HG03460 (cell line): ENCODE data around the gene SRPK2.
"Not testable (repeated sequence)": the region's sequence is repeated elsewhere in the genome, so short reads cannot be mapped to it uniquely, and the experiment has no call there.

Source experiments
- ATAC-seq: cut with Tn5 transposase; IDR thresholded peaks from one replicate; pipeline ENCODE4 v1.9.1; 2021; ENCODE audit not compliant: unreplicated experiment

The SRPK2 gene

DNA sequence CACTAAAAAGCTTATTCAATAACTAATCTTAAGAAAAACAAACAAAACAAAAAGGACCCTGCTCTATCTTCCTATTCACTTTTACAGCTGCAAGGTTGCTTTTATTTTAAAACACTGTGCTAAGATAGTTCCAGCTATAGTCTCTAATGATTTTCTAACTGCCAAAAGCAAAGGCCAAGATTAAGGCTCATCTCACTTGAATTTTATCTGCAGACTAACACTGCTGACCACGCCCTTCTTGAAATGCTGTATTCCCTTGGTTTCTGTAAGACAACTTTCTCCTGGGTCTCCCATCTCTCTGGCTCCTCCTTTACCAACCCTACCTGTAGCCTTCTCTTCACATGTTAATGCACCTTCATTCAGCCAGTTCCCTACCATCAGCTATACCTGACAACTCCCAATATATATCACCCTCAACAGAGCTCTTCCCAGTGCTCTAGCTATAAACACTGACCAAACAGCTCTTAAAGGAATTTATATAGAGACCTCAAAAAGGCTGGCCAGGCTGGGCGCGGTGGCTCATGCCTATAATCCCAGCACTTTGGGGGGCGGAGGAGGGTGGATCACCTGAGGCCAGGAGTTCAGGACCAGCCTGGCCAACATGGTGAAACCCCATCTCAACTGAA, 11.7 kb downstream of the SRPK2 start:
- ATAC-seq = no peak

- ATAC-seq = no peak
Observed at GRCh38 chr7:105369944-105370343, 18.8 kb downstream of the SRPK2 start.

DNA sequence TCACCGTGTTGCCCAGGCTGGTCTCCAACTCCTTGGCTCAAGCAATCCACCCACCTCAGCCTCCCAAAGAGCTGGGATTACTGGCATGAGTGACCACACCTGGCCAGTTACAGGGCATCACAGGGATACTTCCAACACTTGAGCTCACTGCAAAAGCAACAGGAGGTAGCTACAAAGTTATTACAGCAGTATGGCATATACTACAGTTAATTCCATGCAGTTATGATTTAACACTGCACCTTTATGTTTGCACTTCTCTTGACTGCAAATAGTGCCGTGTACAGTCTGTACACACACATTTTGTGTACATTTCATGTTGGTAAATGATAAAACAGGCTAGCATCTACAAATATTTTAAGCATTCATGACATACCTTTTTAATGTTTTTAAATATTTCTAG, 21.3 kb downstream of the SRPK2 start:
- ATAC-seq = no peak

DNA sequence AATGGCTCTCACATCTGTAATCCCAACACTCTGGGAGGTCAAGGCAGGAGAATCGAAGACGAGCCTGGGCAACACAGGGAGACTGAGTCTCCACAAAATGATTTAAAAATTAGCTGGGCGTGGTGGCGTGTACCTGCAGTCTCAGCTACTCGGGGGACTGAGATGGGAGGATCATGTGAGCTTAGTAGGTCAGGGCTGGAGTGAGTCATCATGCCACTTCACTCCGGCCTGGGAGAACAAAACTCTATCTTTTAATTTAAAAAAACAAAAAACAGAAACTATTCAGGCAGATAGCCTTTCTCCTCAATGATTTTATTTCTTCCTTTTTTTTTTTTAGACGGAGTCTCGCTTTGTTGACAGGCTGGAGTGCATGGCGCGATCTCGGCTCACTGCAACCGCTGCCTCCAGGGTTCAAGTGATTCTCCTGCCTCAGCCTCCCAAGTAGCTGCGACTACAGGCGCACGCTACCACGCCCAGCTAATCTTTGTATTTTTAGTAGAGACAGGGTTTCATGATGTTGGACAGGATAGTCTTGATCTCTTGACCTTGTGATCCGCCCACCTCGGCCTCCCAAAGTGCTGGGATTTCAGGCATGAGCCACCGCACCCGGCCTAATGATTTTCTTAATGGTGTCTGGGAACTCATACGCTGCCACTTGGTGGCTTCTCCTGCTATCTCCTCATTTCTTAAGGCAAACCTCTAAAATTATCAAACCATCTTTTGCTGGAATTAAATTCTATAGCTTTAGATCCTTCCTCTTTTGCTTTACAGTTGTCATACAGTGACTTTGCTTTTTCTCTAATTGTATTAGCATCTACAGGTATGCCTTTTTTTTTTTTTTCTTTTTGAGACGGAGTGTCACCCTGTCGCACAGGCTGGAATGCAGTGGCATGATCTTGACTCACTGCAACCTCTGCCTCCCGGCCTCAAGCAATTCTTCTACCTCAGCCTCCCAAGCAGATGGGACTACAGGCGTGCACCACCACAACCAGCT, 22.9 kb downstream of the SRPK2 start:
- ATAC-seq = no peak

GRCh38 chr7:105364684-105365083, 24.0 kb downstream of the SRPK2 start:
- ATAC-seq = no peak

- ATAC-seq = not testable (repeated sequence)
Observed at GRCh38 chr7:105363657-105364056, 25.1 kb downstream of the SRPK2 start.

DNA sequence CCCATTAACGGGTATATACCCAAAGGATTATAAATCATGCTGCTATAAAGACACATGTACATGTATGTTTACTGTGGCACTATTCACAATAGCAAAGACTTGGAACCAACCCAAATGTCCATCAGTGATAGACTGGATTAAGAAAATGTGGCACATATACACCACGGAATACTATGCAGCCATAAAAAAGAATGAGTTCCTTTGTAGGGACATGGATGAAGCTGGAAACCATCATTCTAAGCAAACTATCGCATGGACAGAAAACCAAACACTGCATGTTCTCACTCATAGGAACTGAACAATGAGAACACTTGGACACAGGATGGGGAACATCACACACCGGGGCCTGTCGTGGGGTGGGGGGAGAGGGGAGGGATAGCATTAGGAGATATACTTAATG, 26.0 kb downstream of the SRPK2 start:
- ATAC-seq = not testable (repeated sequence)

DNA sequence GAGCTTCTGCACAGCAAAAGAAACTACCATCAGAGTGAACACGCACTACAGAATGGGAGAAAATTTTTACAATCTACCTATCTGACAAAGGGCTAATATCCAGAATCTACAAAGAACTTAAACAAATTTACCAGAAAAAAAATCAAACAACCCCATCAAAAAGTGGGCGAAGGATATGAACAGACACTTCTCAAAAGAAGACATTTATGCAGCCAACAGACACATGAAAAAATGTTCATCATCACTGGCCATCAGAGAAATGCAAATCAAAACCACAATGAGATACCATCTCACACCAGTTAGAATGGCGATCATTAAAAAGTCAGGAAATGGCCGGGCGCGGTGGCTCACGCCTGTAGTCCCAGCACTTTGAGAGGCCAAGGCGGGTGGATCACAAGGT, 26.7 kb downstream of the SRPK2 start:
- ATAC-seq = not testable (repeated sequence)

GRCh38 chr7:105360149-105360548, 28.6 kb downstream of the SRPK2 start:
- not testable (repeated sequence) for ATAC-seq

GRCh38 chr7:105355701-105356100, 33.0 kb downstream of the SRPK2 start:
- ATAC-seq = no peak

DNA sequence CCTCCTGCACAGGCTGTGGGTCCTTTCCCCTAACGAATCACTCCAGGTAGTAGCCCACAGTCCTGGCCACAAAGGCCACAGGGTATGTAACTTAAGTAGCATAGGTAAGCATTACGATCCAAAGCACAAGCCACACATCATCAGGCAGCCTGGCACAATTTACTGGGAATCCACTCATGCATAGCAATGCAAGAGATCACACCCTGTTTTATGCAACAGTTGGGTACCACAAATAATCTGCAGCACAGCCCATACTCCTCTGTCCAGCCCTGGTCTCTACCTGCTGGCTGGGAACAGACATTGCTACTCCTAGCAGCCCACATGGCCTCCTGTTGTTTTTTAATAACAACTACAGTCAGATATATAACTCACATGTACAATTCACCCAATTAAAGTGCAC, 34.3 kb downstream of the SRPK2 start:
- ATAC-seq = no peak

DNA sequence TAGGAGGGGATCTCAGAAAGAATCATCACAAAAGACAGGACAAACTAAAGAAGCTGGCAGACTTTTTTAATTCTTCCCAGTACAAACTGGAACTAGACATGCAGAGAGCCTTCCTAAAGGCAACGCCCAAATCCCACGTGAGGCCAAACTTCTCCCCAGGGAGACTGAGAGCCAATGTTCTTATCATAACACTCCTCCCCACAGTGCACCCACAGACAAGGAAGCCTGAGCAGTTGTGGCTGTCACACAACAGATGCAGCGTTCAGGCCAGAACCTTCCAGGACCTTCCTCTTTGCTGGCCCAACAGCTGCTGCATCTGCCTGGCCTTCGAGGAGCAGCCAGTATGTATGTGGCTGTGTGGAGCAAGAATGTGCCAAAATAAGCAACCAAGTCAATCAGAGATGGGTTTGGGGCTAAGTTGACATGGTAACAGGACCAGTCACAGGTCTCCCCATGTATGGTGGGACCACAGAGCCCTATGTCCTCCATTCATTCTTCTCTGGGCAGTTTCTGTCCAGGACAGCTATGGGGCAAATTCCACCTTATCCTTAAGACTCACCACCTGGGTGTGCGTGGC, 34.9 kb downstream of the SRPK2 start:
- ATAC-seq = peak; percentile 36

DNA sequence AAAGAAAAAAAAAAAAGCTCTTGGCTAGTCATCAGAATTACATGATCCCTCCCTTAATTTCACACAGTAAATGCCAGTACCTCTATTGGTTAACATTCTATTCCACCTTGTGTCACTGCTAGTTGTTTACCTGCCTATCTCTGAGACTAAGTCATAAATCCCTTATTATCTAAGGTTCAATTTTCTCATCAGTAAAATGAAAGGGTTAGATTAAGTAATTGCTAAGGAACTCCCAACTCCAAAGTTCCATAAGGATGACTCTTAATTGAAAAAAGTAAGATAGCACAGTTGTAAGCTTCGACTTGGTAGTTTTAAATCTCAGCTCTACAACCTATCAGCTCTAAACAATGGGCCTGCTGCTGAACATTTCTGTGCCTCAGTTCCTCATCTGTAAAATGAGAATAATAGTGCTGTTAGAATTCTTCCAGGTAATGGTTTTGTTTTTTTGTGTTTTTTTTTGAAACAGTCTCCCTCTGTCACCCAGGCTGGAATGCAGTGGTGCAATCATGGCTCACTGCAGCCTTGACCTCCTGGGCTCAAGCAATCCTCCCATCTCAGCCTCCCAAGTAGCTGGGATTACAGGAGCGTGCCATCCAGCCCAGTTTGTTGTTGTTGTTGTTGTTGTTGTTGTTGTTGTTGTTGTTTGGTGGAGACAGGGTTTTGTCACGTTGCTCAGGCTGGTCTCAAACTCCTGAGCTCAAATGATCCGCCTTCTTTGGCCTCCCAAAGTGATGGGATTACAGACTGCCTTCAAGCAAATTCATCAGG, 35.6 kb downstream of the SRPK2 start:
- no peak for ATAC-seq

DNA sequence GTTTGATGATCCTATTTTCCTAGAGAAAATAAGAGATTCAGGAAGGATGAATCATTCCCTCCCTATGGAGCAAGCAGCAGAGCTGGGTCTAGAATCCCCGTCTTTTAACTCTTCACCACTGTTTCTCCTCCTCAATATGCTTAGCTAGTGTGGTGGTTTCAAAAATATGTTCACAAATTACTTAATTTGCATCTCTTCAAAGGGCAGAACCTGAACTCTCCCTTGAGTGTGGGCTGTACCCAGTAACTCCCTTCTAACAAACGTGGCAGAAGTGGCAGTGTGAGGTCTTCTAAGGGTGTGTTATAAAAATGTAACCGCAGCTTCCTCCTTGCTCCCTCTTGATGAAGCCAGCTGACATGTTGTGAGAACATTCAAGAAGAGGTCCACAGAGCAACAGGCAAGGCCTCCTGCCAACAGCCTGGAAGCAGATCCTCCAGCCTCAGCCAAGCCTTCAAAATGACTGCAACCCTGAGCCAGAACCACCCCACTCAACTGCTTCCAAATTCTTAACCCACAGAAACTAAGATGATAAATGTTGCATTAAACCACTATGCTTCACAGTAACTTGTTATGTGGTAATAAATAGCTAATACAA, 36.6 kb downstream of the SRPK2 start:
- peak; percentile 90 for ATAC-seq

DNA sequence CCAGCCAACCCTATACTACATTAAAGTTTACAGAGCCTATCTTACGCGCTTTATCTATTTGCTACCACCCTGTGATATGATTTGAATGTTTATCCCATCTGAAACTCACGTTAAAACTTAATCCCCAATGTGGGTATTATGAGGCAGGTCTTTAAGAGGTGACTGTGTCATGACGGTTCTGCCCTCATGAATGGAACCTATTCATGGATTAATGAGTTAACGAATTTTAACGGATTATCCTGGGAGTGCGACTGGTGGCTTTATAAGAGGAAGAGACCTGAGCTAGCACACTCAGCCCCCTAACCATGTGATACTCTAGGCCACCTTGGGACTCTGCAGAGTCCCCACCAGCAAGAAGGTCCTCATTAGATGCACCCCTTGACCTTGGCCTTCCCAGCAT, 37.8 kb downstream of the SRPK2 start:
- ATAC-seq = no peak

- ATAC-seq = not testable (repeated sequence)
Observed at GRCh38 chr7:105348177-105348576, 40.5 kb downstream of the SRPK2 start.

DNA sequence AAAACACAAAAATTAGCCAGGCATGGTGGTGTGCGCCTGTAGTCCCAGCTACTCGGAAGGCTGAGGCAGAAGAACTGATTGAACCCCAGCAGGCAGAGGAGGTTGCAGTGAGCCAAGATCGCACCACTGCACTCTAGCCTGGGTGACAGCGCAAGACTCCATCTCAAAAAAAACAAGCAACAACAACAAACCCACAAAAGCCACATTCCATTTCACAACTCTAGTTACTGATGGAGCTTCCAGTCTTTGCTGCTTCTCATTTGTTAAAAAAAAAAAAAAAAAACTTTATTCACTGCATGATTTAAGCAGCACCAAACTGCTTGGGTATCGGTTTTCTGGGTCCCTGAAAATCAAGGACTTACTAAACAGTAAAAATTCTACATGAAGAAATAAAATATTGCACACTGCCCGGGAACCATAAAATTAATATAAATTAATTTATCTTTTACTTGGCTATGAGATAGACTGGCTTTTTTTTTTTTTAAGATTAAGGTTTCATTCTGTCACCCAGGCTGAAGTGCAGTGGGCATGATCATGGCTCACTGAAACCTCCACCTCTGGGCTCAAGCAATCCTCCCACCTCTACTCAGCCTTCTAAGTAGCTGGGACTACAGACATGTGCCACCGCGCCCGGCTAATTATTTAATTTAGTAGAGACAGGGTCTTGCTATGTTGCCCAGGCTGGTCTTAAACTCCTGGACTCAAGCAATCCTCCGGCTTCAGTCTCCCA, 42.0 kb downstream of the SRPK2 start:
- ATAC-seq = no peak

DNA sequence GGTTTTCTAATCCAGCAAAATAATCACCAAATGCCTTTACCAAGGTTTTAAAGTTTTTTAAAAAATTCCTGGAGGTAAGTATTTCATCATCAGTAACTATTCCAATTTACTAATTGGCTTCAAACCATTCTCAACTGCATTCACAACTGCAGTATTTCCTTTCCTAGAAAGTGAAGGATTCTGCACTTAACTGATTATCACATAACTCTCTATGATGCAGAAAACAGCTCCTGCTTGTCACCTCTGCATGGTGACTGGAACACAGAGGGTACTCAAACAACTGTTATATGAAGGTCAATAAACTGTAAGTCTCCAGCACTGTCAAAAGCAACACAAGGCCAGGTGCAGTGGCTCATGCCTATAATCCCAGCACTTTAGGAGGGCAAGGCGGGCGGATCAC, 42.6 kb downstream of the SRPK2 start:
- no peak for ATAC-seq

GRCh38 chr7:105345725-105346124, 43.0 kb downstream of the SRPK2 start:
- no peak for ATAC-seq

GRCh38 chr7:105345003-105345402, 43.7 kb downstream of the SRPK2 start:
- no peak for ATAC-seq
